GM23338 (cell line): Measurements from ENCODE around the gene LIMK2. TPM values are rescaled to one million over a fixed set of nuclear protein-coding genes. Genes with fewer than 3 reads are reported as not detected.
A peak's percentile ranks its signal among the peaks of the same experiment; 100 is the strongest.

Source experiments
- ATAC-seq: fragments of 200-7000 bp; cut with Tn5 transposase; 3 replicates; pipeline ENCODE4 v1.9.1; 2020
- DNase-seq: peaks from one replicate; pipeline ENCODE4 v3.0.0-alpha.2; 2015; ENCODE audit warnings: low spot score
- H2AFZ ChIP-seq: fragments of 200-600 bp; sonication (generic); 2 replicates; pipeline ENCODE4 v1.8.0; 2016; ENCODE audit warnings: antibody characterized with exemption, mild to moderate bottlenecking, moderate library complexity
- H3F3A ChIP-seq: fragments of 200-600 bp; sonication (generic); replicated peaks from 2 replicates; pipeline ENCODE4 v1.8.0; 2017; ENCODE audit warnings: antibody characterized with exemption, mixed run types, low read depth
- H3K27ac ChIP-seq: fragments of 200-600 bp; sonication (generic); 2 replicates; pipeline ENCODE4 v1.6.1; 2016; ENCODE audit warnings: low read depth
- H3K27me3 ChIP-seq: fragments of 200-600 bp; sonication (generic); 2 replicates; pipeline ENCODE4 v1.8.0; 2016; ENCODE audit warnings: mild to moderate bottlenecking, mixed run types, moderate library complexity; ENCODE audit not compliant: insufficient read depth
- H3K36me3 ChIP-seq: fragments of 200-600 bp; sonication (generic); 2 replicates; pipeline ENCODE4 v1.8.0; 2016; ENCODE audit warnings: mild to moderate bottlenecking; ENCODE audit not compliant: insufficient read depth
- H3K4me1 ChIP-seq: fragments of 200-600 bp; sonication (generic); 2 replicates; pipeline ENCODE4 v1.8.0; 2016; ENCODE audit warnings: mild to moderate bottlenecking, moderate library complexity; ENCODE audit not compliant: insufficient read depth
- H3K4me2 ChIP-seq: fragments of 200-600 bp; sonication (generic); 2 replicates; pipeline ENCODE4 v1.7.1; 2017; ENCODE audit warnings: mixed run types
- H3K4me3 ChIP-seq: fragments of 200-600 bp; sonication (generic); 2 replicates; pipeline ENCODE4 v1.6.1; 2016; ENCODE audit warnings: mixed run types
- H3K79me2 ChIP-seq: fragments of 200-600 bp; sonication (generic); replicated peaks from 2 replicates; pipeline ENCODE4 v1.8.0; 2017; ENCODE audit warnings: mild to moderate bottlenecking; ENCODE audit not compliant: insufficient read depth
- H3K9me2 ChIP-seq: fragments of 200-600 bp; sonication (generic); 2 replicates; pipeline ENCODE4 v1.8.0; 2017; ENCODE audit not compliant: insufficient read depth
- H4K20me1 ChIP-seq: fragments of 200-600 bp; sonication (generic); replicated peaks from 2 replicates; pipeline ENCODE4 v1.8.0; 2017; ENCODE audit warnings: mild to moderate bottlenecking; ENCODE audit not compliant: insufficient read depth
- H3K27ac Mint-ChIP-seq: 2 replicates; pipeline ENCODE4 v1.8.0; 2020; ENCODE audit warnings: inconsistent platforms, mild to moderate bottlenecking, moderate library complexity, mixed read lengths
- H3K27me3 Mint-ChIP-seq: 3 replicates; pipeline ENCODE4 v1.8.0; 2022; ENCODE audit warnings: low read depth, mild to moderate bottlenecking, moderate library complexity, mixed read lengths, inconsistent platforms; ENCODE audit not compliant: insufficient read depth, poor library complexity
- H3K36me3 Mint-ChIP-seq: 3 replicates; pipeline ENCODE4 v1.8.0; 2021; ENCODE audit warnings: low read depth, mild to moderate bottlenecking, inconsistent platforms, moderate library complexity, mixed read lengths
- H3K4me1 Mint-ChIP-seq: 3 replicates; pipeline ENCODE4 v1.8.0; 2020; ENCODE audit warnings: mild to moderate bottlenecking, inconsistent platforms, mixed read lengths
- H3K4me3 Mint-ChIP-seq: 3 replicates; pipeline ENCODE4 v1.8.0; 2021; ENCODE audit warnings: moderate library complexity, mild to moderate bottlenecking, inconsistent platforms, mixed read lengths
- H3K9me3 Mint-ChIP-seq: 3 replicates; pipeline ENCODE4 v1.8.0; 2020; ENCODE audit warnings: moderate library complexity, mild to moderate bottlenecking, inconsistent platforms, mixed read lengths
- ETS1 ChIP-seq: IDR thresholded peaks from 2 replicates; pipeline ENCODE4 v1.6.1; 2016; ENCODE audit warnings: antibody characterized with exemption
- EZH2 ChIP-seq: fragments of 200-600 bp; sonication (generic); IDR thresholded peaks from one replicate; pipeline ENCODE4 v1.8.0; 2017; ENCODE audit warnings: antibody characterized with exemption, mild to moderate bottlenecking, low read depth; ENCODE audit not compliant: unreplicated experiment
- JUNB ChIP-seq: IDR thresholded peaks from one replicate; pipeline ENCODE4 v1.6.1; 2016; ENCODE audit warnings: antibody characterized with exemption; ENCODE audit not compliant: unreplicated experiment
- ZNF331 ChIP-seq: fragments of 250-450 bp; sonication (Bioruptor Pico); IDR thresholded peaks from 2 replicates; pipeline ENCODE4 v1.5.0; 2020; ENCODE audit warnings: low read depth, mild to moderate bottlenecking, moderate library complexity
- polyA plus RNA-seq: library from polyadenylated mRNA; unstranded; fragments of >200 nt; fragmentation: Nextera tagmentation; extraction: Ambion mirVana; gene quantifications from 2 replicates; pipeline ENCODE4 v1.2.1, GENCODE V29; 2016
- small RNA-seq: library from RNA; depleted of rRNA; stranded (forward); fragments of <200 nt; gene quantifications from one replicate; pipeline ENCODE3, GENCODE V24; 2014; ENCODE audit warnings: low replicate concordance
- total RNA-seq: library from RNA; depleted of rRNA; stranded (reverse); fragments of >200 nt; shearing (Covaris generic); gene quantifications from 2 replicates; pipeline ENCODE4 v1.2.3, GENCODE V29; 2014; rRNA removed

LIMK2 gene
- total and polyA plus RNA-seq, 2 experiments from 2014 or later: 12.5 to 39.8 TPM

- Histone ChIP-seq H4K20me1 (peaks cover 27% of the 10 kb centered on the region), H3K36me3 (peaks cover 40% of the 10 kb centered on the region), H3K27ac (no peak overlapping the region), H3F3A (no peaks in the 10 kb centered on the region), H2AFZ (no peak overlapping the region), H3K4me2 (no peak overlapping the region), H3K4me3 (no peak overlapping the region), H3K79me2 (peaks cover 23% of the 10 kb centered on the region), H3K9me2 (no peaks in the 10 kb centered on the region), H3K4me1 (no peaks in the 10 kb centered on the region), H3K27me3 (no peaks in the 10 kb centered on the region)
- Mint-ChIP-seq H3K27ac (0 out of 2 replicates have a peak overlapping the region, but pooled peaks have one; percentile 26), H3K4me1 (peaks cover 6% of the 10 kb centered on the region; the same call in 2 of the 3 replicates), H3K36me3 (peaks cover 88% of the 10 kb centered on the region), H3K9me3 (no peaks in the 10 kb centered on the region), H3K27me3 (peaks cover 6% of the 10 kb centered on the region), H3K4me3 (no peak overlapping the region)
- DNase-seq (no peak), ATAC-seq (no peak; the same call in 2 of the 3 replicates)
- TF ChIP-seq ZNF331 (CRISPR knock-in tag) (no peak), EZH2 (no peak), JUNB (no peak), ETS1 (no peak)
These were observed 116.9 kb downstream of the LIMK2 start for GRCh38 chr22:31329029-31329428.

Small RNA genes within 50 kb of the gene (small RNA-seq; reads per million reads assigned to genes)
- gene RF00019 (not detected), gene RNA5SP496 (not detected), gene RNU6-1128P (not detected)

Other genes with a start within 250 kb of the LIMK2 start
- 63.3 and 63.8 TPM in 2 replicates for gene MORC2, start 243.5 kb upstream of the LIMK2 start, total RNA-seq
- gene MORC2, start 243.5 kb upstream of the LIMK2 start, polyA plus RNA-seq: 33.1 and 36.0 TPM in 2 replicates
- 125 and 137 TPM in 2 replicates for gene TUG1, start 243.0 kb upstream of the LIMK2 start, total RNA-seq
- gene TUG1, start 243.0 kb upstream of the LIMK2 start, polyA plus RNA-seq: 45.1 and 58.3 TPM in 2 replicates
- 16.3 and 27.4 TPM in 2 replicates for gene SMTN, start 131.0 kb upstream of the LIMK2 start, total RNA-seq
- 32.2 and 34.0 TPM in 2 replicates for gene SMTN, start 131.0 kb upstream of the LIMK2 start, polyA plus RNA-seq
- gene SELENOM, start 104.7 kb upstream of the LIMK2 start, total RNA-seq: 44.9 and 67.6 TPM in 2 replicates
- gene SELENOM, start 104.7 kb upstream of the LIMK2 start, polyA plus RNA-seq: 49.7 and 50.8 TPM in 2 replicates
- 11.2 and 14.5 TPM in 2 replicates for gene INPP5J, start 89.3 kb upstream of the LIMK2 start, total RNA-seq
- gene INPP5J, start 89.3 kb upstream of the LIMK2 start, polyA plus RNA-seq: 4.8 and 5.3 TPM in 2 replicates
- gene PLA2G3, start 71.8 kb upstream of the LIMK2 start, total RNA-seq: 31.0 and 34.5 TPM in 2 replicates
- 15.3 and 18.0 TPM in 2 replicates for gene PLA2G3, start 71.8 kb upstream of the LIMK2 start, polyA plus RNA-seq
- gene RNF185, start 52.1 kb upstream of the LIMK2 start, total RNA-seq: 13.6 and 15.5 TPM in 2 replicates
- 6.8 and 7.6 TPM in 2 replicates for gene RNF185, start 52.1 kb upstream of the LIMK2 start, polyA plus RNA-seq
- gene PIK3IP1, start 80.2 kb downstream of the LIMK2 start, total RNA-seq: 1.6 and 2.2 TPM in 2 replicates
- gene PIK3IP1, start 80.2 kb downstream of the LIMK2 start, polyA plus RNA-seq: 1.1 and 1.5 TPM in 2 replicates
- gene PATZ1, start 134.0 kb downstream of the LIMK2 start, total RNA-seq: 51.5 and 56.8 TPM in 2 replicates
- 22.0 and 23.2 TPM in 2 replicates for gene PATZ1, start 134.0 kb downstream of the LIMK2 start, polyA plus RNA-seq
- 63.9 and 69.7 TPM in 2 replicates for gene DRG1, start 187.3 kb downstream of the LIMK2 start, total RNA-seq
- gene DRG1, start 187.3 kb downstream of the LIMK2 start, polyA plus RNA-seq: 78.1 and 87.6 TPM in 2 replicates